NB4 (cell line): ENCODE data around the gene MARK4.

Experiments used
- DNase-seq: peaks from one replicate; pipeline ENCODE4 v3.0.0; 2010; ENCODE audit warnings: low read depth
- H3K4me3 ChIP-seq: one replicate; pipeline ENCODE4 v1.5.1; 2011; ENCODE audit warnings: mild to moderate bottlenecking, low read depth, low read length, moderate library complexity
- MAX ChIP-seq: IDR thresholded peaks from 2 replicates; pipeline ENCODE4 v1.6.1; 2011; ENCODE audit warnings: low read depth, low read length
- MYC ChIP-seq: IDR thresholded peaks from 2 replicates; pipeline ENCODE4 v1.6.1; 2011; ENCODE audit warnings: low read depth, low read length
- POLR2A ChIP-seq: IDR thresholded peaks from 2 replicates; pipeline ENCODE4 v1.6.1; 2011; ENCODE audit warnings: mild to moderate bottlenecking; ENCODE audit not compliant: insufficient read length; ENCODE audit errors: extremely low read depth
- TF ChIP-seq, protein P1 (sequence below): IDR thresholded peaks from one replicate; pipeline ENCODE4 v1.5.1; 2012; ENCODE audit warnings: low read depth, low read length

The MARK4 gene

DNA sequence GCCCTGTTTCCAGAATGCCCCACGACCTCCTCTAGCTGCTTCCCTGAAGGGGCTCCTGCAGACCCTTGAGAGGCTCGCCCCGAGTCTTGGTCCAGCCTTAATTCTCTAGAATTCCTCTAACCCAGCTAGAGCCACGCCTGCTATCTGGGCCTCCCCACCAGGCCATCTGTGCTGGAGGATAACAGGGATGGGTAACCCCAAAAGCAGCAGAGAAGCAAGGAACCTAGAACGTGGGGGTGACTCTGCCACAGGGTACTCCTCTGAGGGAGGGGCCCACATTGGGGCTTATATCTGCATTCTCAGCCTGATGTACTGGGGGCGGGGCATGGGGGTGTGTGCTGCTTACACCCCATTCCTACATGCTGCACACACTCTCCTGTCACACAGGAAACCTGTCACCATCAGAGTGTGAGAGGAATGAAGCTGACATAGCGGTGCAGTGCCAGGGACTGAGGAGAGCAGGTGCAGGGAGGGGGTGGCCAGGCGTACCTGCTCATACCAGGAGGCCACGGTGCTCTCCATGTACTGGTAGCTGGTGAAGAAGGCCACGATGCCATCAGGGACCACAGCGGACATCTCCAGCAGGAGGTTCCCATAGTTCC lies 103.3 kb downstream of the MARK4 start:
- H3K4me3 ChIP-seq: no peak overlapping the region
- TF ChIP-seq, protein P1, sequence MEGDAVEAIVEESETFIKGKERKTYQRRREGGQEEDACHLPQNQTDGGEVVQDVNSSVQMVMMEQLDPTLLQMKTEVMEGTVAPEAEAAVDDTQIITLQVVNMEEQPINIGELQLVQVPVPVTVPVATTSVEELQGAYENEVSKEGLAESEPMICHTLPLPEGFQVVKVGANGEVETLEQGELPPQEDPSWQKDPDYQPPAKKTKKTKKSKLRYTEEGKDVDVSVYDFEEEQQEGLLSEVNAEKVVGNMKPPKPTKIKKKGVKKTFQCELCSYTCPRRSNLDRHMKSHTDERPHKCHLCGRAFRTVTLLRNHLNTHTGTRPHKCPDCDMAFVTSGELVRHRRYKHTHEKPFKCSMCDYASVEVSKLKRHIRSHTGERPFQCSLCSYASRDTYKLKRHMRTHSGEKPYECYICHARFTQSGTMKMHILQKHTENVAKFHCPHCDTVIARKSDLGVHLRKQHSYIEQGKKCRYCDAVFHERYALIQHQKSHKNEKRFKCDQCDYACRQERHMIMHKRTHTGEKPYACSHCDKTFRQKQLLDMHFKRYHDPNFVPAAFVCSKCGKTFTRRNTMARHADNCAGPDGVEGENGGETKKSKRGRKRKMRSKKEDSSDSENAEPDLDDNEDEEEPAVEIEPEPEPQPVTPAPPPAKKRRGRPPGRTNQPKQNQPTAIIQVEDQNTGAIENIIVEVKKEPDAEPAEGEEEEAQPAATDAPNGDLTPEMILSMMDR: no peak
- TF ChIP-seq POLR2A (no peak), MYC (no peak), MAX (no peak)
- no peak for DNase-seq
